K562 (cell line): Measurements from ENCODE around the gene CALML6. TPM values are rescaled to one million over a fixed set of nuclear protein-coding genes. Genes with fewer than 3 reads are reported as not detected.
A peak's percentile ranks its signal among the peaks of the same experiment; 100 is the strongest.

Experiments used
- CHD4 ChIP-seq: fragments of 200-600 bp; sonication (generic); IDR thresholded peaks from 3 replicates; pipeline ENCODE4 v1.6.1; 2012; ENCODE audit warnings: low read depth, mild to moderate bottlenecking, mixed read lengths, low read length, inconsistent platforms; ENCODE audit not compliant: insufficient read depth, insufficient replicate concordance, poor library complexity, severe bottlenecking
- ESRRB ChIP-seq: fragments of 250-450 bp; sonication (Bioruptor Pico); IDR thresholded peaks from 2 replicates; pipeline ENCODE4 v1.5.0; 2020; ENCODE audit warnings: mild to moderate bottlenecking, moderate library complexity, borderline replicate concordance
- FOXA3 ChIP-seq, 2 experiments: fragments of 450-650 bp in 1 of 2; sonication (generic) in 1 of 2; formaldehyde crosslinking; IDR thresholded peaks in 1 of 2; conservative IDR thresholded peaks in 1 of 2; 2 replicates each; pipeline versions ENCODE4 v1.4.0 to v1.8.0; 2020 to 2022; ENCODE audit warnings: mild to moderate bottlenecking in 2 of 2, missing genetic modification reagents in 1 of 2
- HDAC8 ChIP-seq: fragments of 450-650 bp; IDR thresholded peaks from 2 replicates; pipeline ENCODE4 v1.6.1; 2016; ENCODE audit warnings: mild to moderate bottlenecking, missing genetic modification characterization, moderate library complexity, missing compliant biosample characterization
- HMG20A ChIP-seq: fragments of 450-650 bp; formaldehyde crosslinking; conservative IDR thresholded peaks from 2 replicates; pipeline ENCODE4 v1.4.0; 2020; ENCODE audit warnings: mild to moderate bottlenecking, mixed read lengths
- HOMEZ ChIP-seq: fragments of 250-450 bp; sonication (Bioruptor Pico); IDR thresholded peaks from 2 replicates; pipeline ENCODE4 v1.4.0; 2020; ENCODE audit warnings: mild to moderate bottlenecking, moderate library complexity
- NFE2 ChIP-seq: IDR thresholded peaks from 2 replicates; pipeline ENCODE4 v1.6.1; 2014; ENCODE audit warnings: antibody characterized with exemption, low read depth
- POLR2AphosphoS5 ChIP-seq: IDR thresholded peaks from 2 replicates; pipeline ENCODE4 v1.6.1; 2011; ENCODE audit warnings: mild to moderate bottlenecking, low read depth, low read length, moderate library complexity; ENCODE audit not compliant: control insufficient read depth, insufficient read depth
- WHSC1 ChIP-seq: IDR thresholded peaks from one replicate; pipeline ENCODE4 v1.6.1; 2012; ENCODE audit warnings: low read length, control low read depth, inconsistent platforms
- ZEB2 ChIP-seq: fragments of 450-650 bp; IDR thresholded peaks from 2 replicates; pipeline ENCODE4 v1.6.1; 2016
- ZKSCAN1 ChIP-seq: fragments of 150-350 bp; IDR thresholded peaks from 2 replicates; pipeline ENCODE4 v1.6.1; 2016; ENCODE audit warnings: low read depth, low read length
- ZNF592 ChIP-seq: fragments of 450-650 bp; IDR thresholded peaks from 2 replicates; pipeline ENCODE4 v1.6.1; 2017; ENCODE audit warnings: antibody characterized with exemption, mild to moderate bottlenecking
- polyA plus RNA-seq, 8 experiments: library from polyadenylated mRNA; depleted of rRNA in 4 of 8; stranded (reverse) in 5 of 8; unstranded in 3 of 8; fragments of >200 nt; fragmentation: Nextera tagmentation in 2 of 8; fragmentation: Illumina TruSeq in 1 of 8; extraction: Ambion mirVana in 2 of 8; extraction: Trizol in 1 of 8; gene quantifications; 2 replicates each; pipeline versions ENCODE4 v1.2.1 to v1.2.3, GENCODE V29; 2011 to 2014; ENCODE audit warnings: inconsistent platforms in 1 of 8, missing spikeins in 1 of 8
- total RNA-seq, 7 experiments: library from RNA; depleted of rRNA in 6 of 7; stranded (reverse); fragments of >200 nt in 6 of 7; fragmentation: Illumina TruSeq in 2 of 7; extraction: Trizol in 2 of 7; gene quantifications; 2 replicates each; pipeline versions ENCODE4 v1.2.1 to v1.2.3, GENCODE V29; 2011 to 2021; ENCODE audit warnings: low replicate concordance in 1 of 7
- TF ChIP-seq, protein P1 (sequence below): fragments of 450-650 bp; IDR thresholded peaks from 2 replicates; pipeline ENCODE4 v1.6.1; 2016

The CALML6 gene
- total and polyA plus RNA-seq, 9 of the 15 experiments (the other 6 are each of a cell fraction or from before 2014, with no cell fraction given): 0.14 TPM; not detected in 8

- TF ChIP-seq HOMEZ (CRISPR knock-in tag) (no peak), ESRRB (no peak), CHD4 (no peak), WHSC1 (no peak), ZKSCAN1 (no peak), ZEB2 (no peak), HDAC8 (tag) (no peak), ZNF592 (no peak), POLR2AphosphoS5 (peak; percentile 7; the same call in 1 of the 2 replicates), NFE2 (no peak), HMG20A (CRISPR knock-in tag) (no peak), FOXA3 (CRISPR knock-in tag; conservative IDR thresholded peaks at IDR 0.05 in 1 of 2, IDR thresholded peaks at IDR 0.05 in 1 of 2) (0 out of 4 replicates have a peak, but pooled peaks of 1 of the 2 experiments have one; percentile 42)
- TF ChIP-seq, protein P1, sequence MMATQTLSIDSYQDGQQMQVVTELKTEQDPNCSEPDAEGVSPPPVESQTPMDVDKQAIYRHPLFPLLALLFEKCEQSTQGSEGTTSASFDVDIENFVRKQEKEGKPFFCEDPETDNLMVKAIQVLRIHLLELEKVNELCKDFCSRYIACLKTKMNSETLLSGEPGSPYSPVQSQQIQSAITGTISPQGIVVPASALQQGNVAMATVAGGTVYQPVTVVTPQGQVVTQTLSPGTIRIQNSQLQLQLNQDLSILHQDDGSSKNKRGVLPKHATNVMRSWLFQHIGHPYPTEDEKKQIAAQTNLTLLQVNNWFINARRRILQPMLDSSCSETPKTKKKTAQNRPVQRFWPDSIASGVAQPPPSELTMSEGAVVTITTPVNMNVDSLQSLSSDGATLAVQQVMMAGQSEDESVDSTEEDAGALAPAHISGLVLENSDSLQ: no peak
These were observed 34.3 kb upstream of the CALML6 start (continued) for GRCh38 chr1:1880617-1881312.
